Nephron (organoid): ENCODE data around the gene DDX49.

Source experiments
- H3K27ac Mint-ChIP-seq, 3 experiments: 2 replicates each; pipeline ENCODE4 v1.8.0; 2020; ENCODE audit warnings: mixed read lengths in 3 of 3, mild to moderate bottlenecking in 2 of 3, moderate library complexity in 1 of 3
- H3K27me3 Mint-ChIP-seq: 2 replicates; pipeline ENCODE4 v1.8.0; 2021; ENCODE audit warnings: low read depth, mild to moderate bottlenecking, moderate library complexity, mixed read lengths
- H3K36me3 Mint-ChIP-seq: 2 replicates; pipeline ENCODE4 v1.8.0; 2020; ENCODE audit warnings: low read depth, mixed read lengths
- H3K4me1 Mint-ChIP-seq: 2 replicates; pipeline ENCODE4 v1.8.0; 2020; ENCODE audit warnings: mixed read lengths
- H3K4me3 Mint-ChIP-seq, 3 experiments: 2 replicates each; pipeline ENCODE4 v1.8.0; 2020; ENCODE audit warnings: mild to moderate bottlenecking in 3 of 3, mixed read lengths in 3 of 3, moderate library complexity in 2 of 3
- H3K9me3 Mint-ChIP-seq: 2 replicates; pipeline ENCODE4 v1.8.0; 2020; ENCODE audit warnings: mixed read lengths
- TF ChIP-seq, protein P1 (sequence below), 3 experiments: fragments of 200-600 bp; sonication (generic); IDR thresholded peaks; one replicate each; pipeline ENCODE4 v1.5.0; 2021; ENCODE audit warnings: antibody characterized with exemption in 3 of 3; ENCODE audit not compliant: unreplicated experiment in 3 of 3

The DDX49 gene

GRCh38 chr19:18928018-18928805, 8.7 kb downstream of the DDX49 start:
- Mint-ChIP-seq H3K27ac (no peak overlapping the region), H3K4me1 (no peaks in the 10 kb centered on the region), H3K4me3 (no peak overlapping the region), H3K27me3 (no peaks in the 10 kb centered on the region), H3K36me3 (peaks cover 37% of the 10 kb centered on the region), H3K9me3 (no peaks in the 10 kb centered on the region)
- TF ChIP-seq, protein P1, sequence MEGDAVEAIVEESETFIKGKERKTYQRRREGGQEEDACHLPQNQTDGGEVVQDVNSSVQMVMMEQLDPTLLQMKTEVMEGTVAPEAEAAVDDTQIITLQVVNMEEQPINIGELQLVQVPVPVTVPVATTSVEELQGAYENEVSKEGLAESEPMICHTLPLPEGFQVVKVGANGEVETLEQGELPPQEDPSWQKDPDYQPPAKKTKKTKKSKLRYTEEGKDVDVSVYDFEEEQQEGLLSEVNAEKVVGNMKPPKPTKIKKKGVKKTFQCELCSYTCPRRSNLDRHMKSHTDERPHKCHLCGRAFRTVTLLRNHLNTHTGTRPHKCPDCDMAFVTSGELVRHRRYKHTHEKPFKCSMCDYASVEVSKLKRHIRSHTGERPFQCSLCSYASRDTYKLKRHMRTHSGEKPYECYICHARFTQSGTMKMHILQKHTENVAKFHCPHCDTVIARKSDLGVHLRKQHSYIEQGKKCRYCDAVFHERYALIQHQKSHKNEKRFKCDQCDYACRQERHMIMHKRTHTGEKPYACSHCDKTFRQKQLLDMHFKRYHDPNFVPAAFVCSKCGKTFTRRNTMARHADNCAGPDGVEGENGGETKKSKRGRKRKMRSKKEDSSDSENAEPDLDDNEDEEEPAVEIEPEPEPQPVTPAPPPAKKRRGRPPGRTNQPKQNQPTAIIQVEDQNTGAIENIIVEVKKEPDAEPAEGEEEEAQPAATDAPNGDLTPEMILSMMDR (IDR thresholded peaks at IDR 0.05; ENCODE audit: unreplicated experiment in 3 of 3), result no peak

DNA sequence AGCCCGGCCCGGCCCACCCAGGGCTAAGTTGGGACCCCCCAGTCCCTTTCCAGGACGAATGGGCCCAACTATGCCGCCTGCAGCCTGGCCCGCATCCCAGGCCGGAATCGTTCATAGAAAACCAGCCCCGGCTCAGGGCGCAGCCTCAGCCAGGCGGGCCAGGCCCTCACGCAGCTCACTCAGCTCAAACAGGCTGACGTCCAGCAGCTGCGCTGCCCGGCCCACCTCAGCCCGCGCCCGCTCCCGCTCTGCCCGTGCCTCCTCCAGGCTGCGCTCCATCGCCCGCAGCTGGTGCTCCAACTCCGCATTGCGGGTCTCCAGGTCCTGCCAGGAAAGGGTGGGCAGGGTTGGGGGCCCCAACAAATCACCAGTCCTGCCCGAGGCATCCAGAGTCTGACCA, 9.8 kb downstream of the DDX49 start:
- H3K27ac Mint-ChIP-seq, result no peak overlapping the region
- H3K4me3 Mint-ChIP-seq, result no peak overlapping the region
- H3K27me3 Mint-ChIP-seq, result no peaks in the 10 kb centered on the region
- H3K9me3 Mint-ChIP-seq, result no peaks in the 10 kb centered on the region
- H3K4me1 Mint-ChIP-seq, result no peaks in the 10 kb centered on the region
- TF ChIP-seq, protein P1 (IDR thresholded peaks at IDR 0.05; ENCODE audit: unreplicated experiment in 3 of 3), result no peak
- H3K36me3 Mint-ChIP-seq, result peaks cover 45% of the 10 kb centered on the region

GRCh38 chr19:18931316-18932162, 12.0 kb downstream of the DDX49 start:
- H3K27ac Mint-ChIP-seq, result no peak overlapping the region
- no peaks in the 10 kb centered on the region for H3K27me3 Mint-ChIP-seq
- no peaks in the 10 kb centered on the region for H3K4me1 Mint-ChIP-seq
- no peak overlapping the region for H3K4me3 Mint-ChIP-seq
- H3K36me3 Mint-ChIP-seq, result peaks cover 40% of the 10 kb centered on the region
- TF ChIP-seq, protein P1 (IDR thresholded peaks at IDR 0.05; ENCODE audit: unreplicated experiment in 3 of 3), result no peak
- H3K9me3 Mint-ChIP-seq, result no peaks in the 10 kb centered on the region

DNA sequence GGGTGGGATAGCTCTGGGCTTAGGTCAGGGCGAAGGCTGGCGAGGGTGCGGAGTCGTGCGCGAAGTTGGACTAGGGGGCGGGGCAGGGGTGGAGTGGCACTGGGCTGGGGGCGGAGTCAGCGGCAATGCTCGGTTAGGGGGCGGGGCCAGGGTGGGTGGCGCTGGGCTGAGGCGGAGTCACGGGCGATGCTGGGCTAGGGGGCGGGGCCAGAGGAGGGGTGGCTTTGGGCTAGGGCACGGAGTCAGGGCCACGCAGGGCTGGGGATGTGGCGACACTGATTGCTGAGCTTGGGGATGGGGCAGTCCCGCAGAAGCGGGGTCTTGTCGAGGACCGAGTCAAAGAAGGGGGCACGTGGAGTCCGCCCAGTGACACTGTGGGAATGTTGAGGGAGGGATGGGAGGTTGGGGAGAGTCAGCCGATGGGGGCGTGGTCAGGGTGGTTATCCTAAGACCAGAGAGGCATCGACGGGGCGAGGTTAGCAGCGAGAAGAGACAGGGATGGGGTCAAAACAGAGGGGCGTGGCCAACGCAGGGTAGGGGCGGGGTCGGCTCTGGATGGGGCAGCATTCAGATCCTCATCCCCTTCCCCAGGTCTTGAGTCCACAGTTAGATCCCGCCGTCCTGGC, 12.8 kb downstream of the DDX49 start:
- peaks cover 41% of the 10 kb centered on the region for H3K36me3 Mint-ChIP-seq
- no peak overlapping the region for H3K27ac Mint-ChIP-seq
- H3K4me3 Mint-ChIP-seq, result peak overlapping the region in 1 of 3 experiments; percentile 57
- no peaks in the 10 kb centered on the region for H3K9me3 Mint-ChIP-seq
- H3K4me1 Mint-ChIP-seq, result no peaks in the 10 kb centered on the region
- no peaks in the 10 kb centered on the region for H3K27me3 Mint-ChIP-seq
- TF ChIP-seq, protein P1 (IDR thresholded peaks at IDR 0.05; ENCODE audit: unreplicated experiment in 3 of 3), result no peak

- Mint-ChIP-seq H3K4me3 (no peak overlapping the region), H3K4me1 (no peaks in the 10 kb centered on the region), H3K27ac (no peak overlapping the region), H3K36me3 (peaks cover 45% of the 10 kb centered on the region), H3K9me3 (no peaks in the 10 kb centered on the region), H3K27me3 (no peaks in the 10 kb centered on the region)
- TF ChIP-seq, protein P1 (IDR thresholded peaks at IDR 0.05; ENCODE audit: unreplicated experiment in 3 of 3), result no peak
These were observed 13.8 kb downstream of the DDX49 start for GRCh38 chr19:18933297-18933696.
